Omental fat pad (tissue), 4 donors: ENCODE results near the gene ELK3. TPM values are rescaled to one million over a fixed set of nuclear protein-coding genes. Genes with fewer than 3 reads are reported as not detected.

ENCODE experiments used
- ATAC-seq: fragments of 150-250 bp; one replicate; pipeline ENCODE4 v1.9.1; 2016; ENCODE audit warnings: mild to moderate bottlenecking, moderate library complexity; ENCODE audit not compliant: low FRiP score
- DNase-seq: peaks from one replicate; pipeline ENCODE4 v3.0.0-alpha.2; 2019; ENCODE audit warnings: low spot score
- CTCF ChIP-seq, 3 donors: fragments of 450-650 bp; IDR thresholded peaks; one replicate each; pipeline ENCODE4 v1.5.1; 2016 to 2017; ENCODE audit warnings: antibody characterized with exemption in 3 of 3, mild to moderate bottlenecking in 3 of 3, moderate library complexity in 2 of 3
- total RNA-seq, 4 donors: library from RNA; depleted of rRNA; stranded (reverse); fragments of >200 nt; gene quantifications; one replicate each; pipeline ENCODE4 v1.1.0, GENCODE V29; 2016

ELK3 gene
- total RNA-seq, 4 donors from 2014 or later, result 22.4 to 69.7 (median 37.9) TPM

DNA sequence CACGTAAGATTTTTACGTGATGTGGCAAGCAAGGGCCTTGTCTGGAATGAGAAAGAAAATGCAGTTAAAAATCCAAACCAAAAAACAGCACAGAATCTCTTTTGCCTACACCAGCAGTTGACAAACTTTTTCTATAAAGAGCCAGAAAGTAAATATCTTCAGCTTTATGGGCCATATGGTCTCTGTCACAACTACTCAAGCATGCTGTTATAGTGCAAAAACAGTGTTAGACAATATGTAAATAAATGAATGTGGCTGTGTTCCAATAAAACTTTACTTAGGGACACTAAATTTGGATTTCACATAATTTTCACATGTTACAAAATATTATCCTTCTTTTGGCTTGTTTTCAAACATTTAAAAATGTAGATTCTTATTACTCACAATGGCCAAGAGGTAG, 6.2 kb upstream of the ELK3 start:
- TF ChIP-seq CTCF (IDR thresholded peaks at IDR 0.05), result no peak
- DNase-seq, result no peak
- ATAC-seq, result no peak

GRCh38 chr12:96189781-96190180, 4.4 kb upstream of the ELK3 start:
- no peak for ATAC-seq
- no peak for TF ChIP-seq CTCF (IDR thresholded peaks at IDR 0.05)
- no peak for DNase-seq

- ATAC-seq, result no peak
- TF ChIP-seq CTCF (IDR thresholded peaks at IDR 0.05), result no peak
- DNase-seq, result no peak
Measured at GRCh38 chr12:96190413-96191108, 3.6 kb upstream of the ELK3 start.

DNA sequence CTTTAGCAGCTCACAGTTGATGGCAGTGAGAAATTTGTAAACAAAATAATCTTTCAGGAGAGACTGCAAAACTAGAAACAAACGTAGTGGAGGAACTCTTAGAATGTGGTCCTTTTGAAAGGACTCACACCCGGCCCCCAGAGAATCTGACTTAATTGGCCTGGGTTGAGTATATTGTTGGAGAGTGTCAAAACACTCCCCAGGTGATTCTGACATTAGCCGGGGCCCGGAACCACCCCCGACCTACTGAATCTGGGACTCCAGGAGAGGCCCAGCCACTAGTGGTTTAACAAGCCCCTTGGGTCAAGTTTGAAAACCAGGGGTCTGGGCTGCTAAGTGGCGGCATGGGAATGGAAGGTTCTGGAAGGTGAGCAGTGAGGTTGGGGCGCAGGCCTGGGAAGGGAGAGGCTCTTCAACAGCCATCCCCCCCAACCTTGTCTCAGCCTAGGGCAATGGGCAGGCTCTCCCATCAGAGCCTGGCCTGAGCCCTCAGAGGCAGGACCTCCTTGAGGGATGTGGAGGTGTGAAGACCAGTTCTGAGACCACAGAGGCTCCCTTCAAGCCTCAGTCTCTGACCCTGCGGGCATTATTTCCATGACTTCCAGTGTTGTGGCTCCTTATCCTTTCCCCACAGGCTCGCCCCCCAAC, 1.1 kb upstream of the ELK3 start:
- no peak for DNase-seq
- TF ChIP-seq CTCF (IDR thresholded peaks at IDR 0.05), result no peak
- no peak for ATAC-seq

DNA sequence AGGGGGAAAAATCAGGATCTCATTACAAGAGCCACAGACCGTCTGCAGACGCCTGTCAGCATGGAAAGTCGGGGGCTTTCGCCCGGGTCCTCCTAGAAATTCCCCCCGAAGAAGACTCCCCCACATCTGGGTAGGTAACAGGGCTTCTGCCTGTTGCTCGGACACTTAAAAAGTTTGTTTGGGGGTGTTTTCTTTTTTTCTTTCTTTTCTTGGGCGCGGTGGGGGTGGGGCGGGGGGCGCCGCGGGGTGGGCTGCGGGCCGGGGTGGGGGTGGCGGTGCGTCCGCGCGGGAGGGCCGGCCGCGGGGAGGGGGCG, 358 bp downstream of the ELK3 start:
- no peak for DNase-seq
- TF ChIP-seq CTCF (IDR thresholded peaks at IDR 0.05), result no peak
- no peak for ATAC-seq

DNA sequence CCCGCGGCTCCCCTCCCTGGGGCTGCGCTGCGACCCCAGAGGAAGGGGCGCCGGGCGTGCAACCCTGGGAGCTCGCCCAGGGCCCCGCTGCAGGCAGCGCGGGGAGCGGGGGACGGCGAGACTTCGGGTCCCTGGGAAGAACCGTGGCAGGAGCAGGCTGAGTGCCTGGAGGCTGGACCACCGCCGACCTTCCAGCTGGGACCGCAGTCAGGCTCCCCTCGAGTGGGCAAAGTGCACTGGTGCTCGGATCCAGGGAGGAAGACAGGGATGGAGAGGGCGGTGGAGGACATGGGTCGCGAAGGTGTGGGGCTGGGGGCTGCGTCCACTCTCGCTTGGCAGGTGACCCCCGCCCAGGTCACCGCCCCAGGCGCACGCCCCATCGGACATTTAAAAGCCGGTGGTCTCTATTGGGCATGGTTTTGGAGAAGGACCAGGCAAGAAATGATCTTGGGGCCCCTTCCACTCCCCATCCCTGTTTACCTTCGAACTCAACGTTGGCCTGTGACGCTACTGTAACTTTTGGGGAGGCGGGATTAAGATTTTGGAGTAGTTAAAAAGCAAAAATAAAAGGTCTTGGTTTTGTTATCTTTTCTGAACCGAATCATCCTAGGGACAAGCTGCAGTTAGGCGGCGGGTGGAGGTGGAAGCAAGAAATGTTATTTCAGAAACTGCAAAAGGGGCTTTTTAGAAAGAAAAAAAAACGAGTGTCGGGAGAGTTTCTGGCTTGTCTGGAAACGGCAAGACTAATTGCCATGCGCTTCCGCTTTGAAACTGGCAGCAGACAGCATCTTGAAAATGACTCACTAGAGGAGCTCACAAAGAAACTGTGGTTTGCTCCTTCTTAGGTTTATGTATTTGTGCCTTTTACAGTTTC, 1.0 kb downstream of the ELK3 start:
- TF ChIP-seq CTCF (IDR thresholded peaks at IDR 0.05), result no peak
- DNase-seq (no peak), ATAC-seq (no peak)
